Measurements from ENCODE around the gene ADRB1. TPM values are rescaled to one million over a fixed set of nuclear protein-coding genes. Genes with fewer than 3 reads are reported as not detected.

Gene ADRB1
- total RNA-seq (0.97 and 1.8 TPM in 2 replicates), polyA plus RNA-seq (0.23 and 0.49 TPM in 2 replicates), polyA minus RNA-seq (0.23 and 0.41 TPM in 2 replicates), Bru-seq, nascent RNA (percentile 45 among the genes with signal in this experiment), BruChase-seq, experiment 1, labeled RNA remaining after a 6-hour chase (percentile 51 among the genes with signal in this experiment), BruChase-seq, experiment 2, labeled RNA remaining after a 2-hour chase (percentile 49 among the genes with signal in this experiment)
- polyA plus RNA-seq (2011; cell fraction: cytosol; rRNA removed): 0.09 and 0.18 TPM in 2 replicates
- polyA plus RNA-seq (2011; cell fraction: nucleus; rRNA removed): 0.11 and 0.25 TPM in 2 replicates
- polyA plus RNA-seq (2012): 4.3 and 4.7 TPM in 2 replicates
- 0.41 TPM for polyA minus RNA-seq (2011; cell fraction: cytosol; rRNA and poly(A)+ RNA removed)
- 0.19 and 0.24 TPM in 2 replicates for polyA minus RNA-seq (2011; cell fraction: nucleus; rRNA and poly(A)+ RNA removed)
- long read RNA-seq, partial matches to known transcripts: 0 of 1 reads
- long read RNA-seq, other reads (novel, unspliced or antisense): 0 of 1 reads

DNA sequence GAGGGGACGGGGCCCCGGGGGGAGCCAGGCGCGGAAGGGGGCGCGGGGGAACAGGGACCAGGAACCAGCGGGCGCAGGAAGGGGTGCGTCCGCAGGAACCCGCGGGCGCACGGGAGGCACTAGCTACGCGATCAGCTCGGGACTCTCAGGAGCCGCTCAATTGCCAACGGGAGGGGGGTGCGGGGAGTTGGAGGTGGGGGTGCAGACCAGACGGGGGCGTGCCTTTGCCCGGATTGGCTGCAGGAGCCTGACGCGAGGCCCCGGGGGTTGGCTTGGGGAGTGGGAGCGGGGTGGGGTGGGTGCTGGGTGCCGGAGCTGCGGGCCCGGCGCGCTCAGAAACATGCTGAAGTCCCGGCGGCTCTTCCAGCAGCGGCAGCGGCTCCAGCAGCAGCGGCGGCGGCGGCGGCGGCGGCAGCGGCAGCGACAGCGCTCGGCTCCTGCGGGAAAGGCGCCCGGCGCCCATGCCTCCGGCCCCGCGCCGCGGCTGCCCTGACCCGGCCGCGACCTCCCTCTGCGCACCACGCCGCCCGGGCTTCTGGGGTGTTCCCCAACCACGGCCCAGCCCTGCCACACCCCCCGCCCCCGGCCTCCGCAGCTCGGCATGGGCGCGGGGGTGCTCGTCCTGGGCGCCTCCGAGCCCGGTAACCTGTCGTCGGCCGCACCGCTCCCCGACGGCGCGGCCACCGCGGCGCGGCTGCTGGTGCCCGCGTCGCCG lies at the start of gene ADRB1:
TSS of gene ADRB1 (plus strand) at position 335 of the 715 bp plus-strand sequence. CDS start at position 602, 267 bp downstream.
- H3K36me3 ChIP-seq (ENCODE audit: control insufficient read depth in 2 of 2, extremely low read depth in 1 of 2, insufficient read depth in 2 of 2, low read length in 2 of 2): no peaks in the 10 kb centered on the region
- H4K20me1 ChIP-seq (replicated peaks; ENCODE audit: control insufficient read depth, extremely low read depth, insufficient read depth, low read length): no peaks in the 10 kb centered on the region
- ChIA-PET CTCF (interaction anchor here (0.6 to 1.7 kb wide), 5 partner anchors 11 to 288 kb away, joined by 3 to 6 read pairs (median 5); no protein-coding TSS in a partner anchor), POLR2A (no interaction called here)
- H3K4me3 ChIP-seq (replicated peaks in 1 of 3; ENCODE audit: insufficient read depth in 1 of 3, low read depth in 1 of 3, low read length in 3 of 3): peak within 1 kb of the TSS; percentile 30 to 38 (median 38)
- peak within 1 kb of the TSS; percentile 40 for H3K4me2 ChIP-seq (ENCODE audit: insufficient read depth, low read length)
- dilution Hi-C loops (cut with MboI; ENCODE audit: extremely low pct_ligation_motif_present, low sequenced_read_pairs) (no loop called here), intact Hi-C loops (cut with micrococcal nuclease) (loop anchor here (1.0 to 5.0 kb wide), 9 partner anchors 16 to 363 kb away; partner anchors contain the start of genes DCLRE1A and NHLRC2)
- H3K79me2 ChIP-seq (ENCODE audit: control insufficient read depth, insufficient read depth, low read length): no peaks in the 10 kb centered on the region
- FAIRE-seq: peak; percentile 40
- H2AFZ ChIP-seq (ENCODE audit: low read depth, low read length): peak within 1 kb of the TSS; percentile 55
- peaks cover 4% of the 10 kb centered on the region for H3K4me1 ChIP-seq (ENCODE audit: control insufficient read depth, extremely low read depth, insufficient read depth, low read length)
- H3K27ac ChIP-seq (ENCODE audit: insufficient read depth, low read depth, low read length): no peak within 1 kb of the TSS
- peaks cover 9 to 11% of the 10 kb centered on the region in 2 experiments for H3K27me3 ChIP-seq (ENCODE audit: control insufficient read depth in 2 of 2, insufficient read depth in 2 of 2, low read length in 2 of 2)
- no TSS peak for BruUV-seq (replicated peaks)
- TF ChIP-seq EZH2 (IDR thresholded peaks at IDR 0.05; ENCODE audit: borderline replicate concordance, low read depth, low read length, severe bottlenecking): no peak
- TF ChIP-seq, protein P1, sequence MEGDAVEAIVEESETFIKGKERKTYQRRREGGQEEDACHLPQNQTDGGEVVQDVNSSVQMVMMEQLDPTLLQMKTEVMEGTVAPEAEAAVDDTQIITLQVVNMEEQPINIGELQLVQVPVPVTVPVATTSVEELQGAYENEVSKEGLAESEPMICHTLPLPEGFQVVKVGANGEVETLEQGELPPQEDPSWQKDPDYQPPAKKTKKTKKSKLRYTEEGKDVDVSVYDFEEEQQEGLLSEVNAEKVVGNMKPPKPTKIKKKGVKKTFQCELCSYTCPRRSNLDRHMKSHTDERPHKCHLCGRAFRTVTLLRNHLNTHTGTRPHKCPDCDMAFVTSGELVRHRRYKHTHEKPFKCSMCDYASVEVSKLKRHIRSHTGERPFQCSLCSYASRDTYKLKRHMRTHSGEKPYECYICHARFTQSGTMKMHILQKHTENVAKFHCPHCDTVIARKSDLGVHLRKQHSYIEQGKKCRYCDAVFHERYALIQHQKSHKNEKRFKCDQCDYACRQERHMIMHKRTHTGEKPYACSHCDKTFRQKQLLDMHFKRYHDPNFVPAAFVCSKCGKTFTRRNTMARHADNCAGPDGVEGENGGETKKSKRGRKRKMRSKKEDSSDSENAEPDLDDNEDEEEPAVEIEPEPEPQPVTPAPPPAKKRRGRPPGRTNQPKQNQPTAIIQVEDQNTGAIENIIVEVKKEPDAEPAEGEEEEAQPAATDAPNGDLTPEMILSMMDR (IDR thresholded peaks at IDR 0.05; ENCODE audit: extremely low read depth in 1 of 2, insufficient read depth in 1 of 2, low read depth in 1 of 2, low read length in 2 of 2): no peak
- TF ChIP-seq FOS (IDR thresholded peaks at IDR 0.05; ENCODE audit: borderline replicate concordance, insufficient read depth, low read length): no peak
- TF ChIP-seq POLR2A (IDR thresholded peaks at IDR 0.05; ENCODE audit: low read depth, low read length): no peak
- no peak for TF ChIP-seq GATA2 (IDR thresholded peaks at IDR 0.05; ENCODE audit: insufficient read depth, insufficient read length, low read depth, low read length)
- TF ChIP-seq POLR2AphosphoS5 (IDR thresholded peaks at IDR 0.05; ENCODE audit: insufficient read depth, low read depth, low read length): peak; percentile 75
- no peak for TF ChIP-seq MYC (IDR thresholded peaks at IDR 0.05; ENCODE audit: low read depth, low read length)
- no peak within 1 kb of the TSS for H3K9ac ChIP-seq (replicated peaks; ENCODE audit: extremely low read depth, insufficient read depth, low read length)
- DNase-seq (ENCODE audit: low read depth, low spot score): peak; percentile 61
- no peaks in the 10 kb centered on the region for H3K9me1 ChIP-seq (replicated peaks; ENCODE audit: control insufficient read depth, extremely low read depth, insufficient read depth, low read length)
- H3K9me3 ChIP-seq (replicated peaks; ENCODE audit: control insufficient read depth, insufficient read depth, low read length): no peaks in the 10 kb centered on the region

All from endothelial cell of umbilical vein (primary cell).